GM12891 (cell line): Measurements from ENCODE around the gene PTPRN2.
"Not testable (repeated sequence)": the region's sequence is repeated elsewhere in the genome, so short reads cannot be mapped to it uniquely, and the experiment has no call there.

ENCODE experiments used
- DNase-seq: peaks from one replicate; pipeline ENCODE4 v3.0.0; 2011; ENCODE audit warnings: low spot score; ENCODE audit not compliant: insufficient read length
- FAIRE-seq: peaks from 2 replicates; lab custom pipeline; 2011; peaks lifted over from hg19 to GRCh38; lab: Jason Lieb, UNC
- PAX5 ChIP-seq: IDR thresholded peaks from 2 replicates; pipeline ENCODE4 v1.6.1; 2011; ENCODE audit warnings: low read length, moderate library complexity, mild to moderate bottlenecking; ENCODE audit not compliant: insufficient read depth, severe bottlenecking
- POLR2A ChIP-seq: IDR thresholded peaks from 2 replicates; pipeline ENCODE4 v1.6.1; 2011; ENCODE audit warnings: low read depth, low read length, control low read depth
- POLR2AphosphoS5 ChIP-seq: IDR thresholded peaks from 2 replicates; pipeline ENCODE4 v1.6.1; 2011; ENCODE audit warnings: low read depth, low read length, control low read depth
- POU2F2 ChIP-seq: IDR thresholded peaks from 2 replicates; pipeline ENCODE4 v1.6.1; 2011; ENCODE audit warnings: low read depth, mild to moderate bottlenecking, control low read depth, low read length, moderate library complexity
- SPI1 ChIP-seq: IDR thresholded peaks from 2 replicates; pipeline ENCODE4 v1.6.1; 2011; ENCODE audit warnings: low read depth, low read length, control low read depth
- TAF1 ChIP-seq: IDR thresholded peaks from 2 replicates; pipeline ENCODE4 v1.6.1; 2011; ENCODE audit warnings: low read depth, low read length, control low read depth

PTPRN2 gene

DNA sequence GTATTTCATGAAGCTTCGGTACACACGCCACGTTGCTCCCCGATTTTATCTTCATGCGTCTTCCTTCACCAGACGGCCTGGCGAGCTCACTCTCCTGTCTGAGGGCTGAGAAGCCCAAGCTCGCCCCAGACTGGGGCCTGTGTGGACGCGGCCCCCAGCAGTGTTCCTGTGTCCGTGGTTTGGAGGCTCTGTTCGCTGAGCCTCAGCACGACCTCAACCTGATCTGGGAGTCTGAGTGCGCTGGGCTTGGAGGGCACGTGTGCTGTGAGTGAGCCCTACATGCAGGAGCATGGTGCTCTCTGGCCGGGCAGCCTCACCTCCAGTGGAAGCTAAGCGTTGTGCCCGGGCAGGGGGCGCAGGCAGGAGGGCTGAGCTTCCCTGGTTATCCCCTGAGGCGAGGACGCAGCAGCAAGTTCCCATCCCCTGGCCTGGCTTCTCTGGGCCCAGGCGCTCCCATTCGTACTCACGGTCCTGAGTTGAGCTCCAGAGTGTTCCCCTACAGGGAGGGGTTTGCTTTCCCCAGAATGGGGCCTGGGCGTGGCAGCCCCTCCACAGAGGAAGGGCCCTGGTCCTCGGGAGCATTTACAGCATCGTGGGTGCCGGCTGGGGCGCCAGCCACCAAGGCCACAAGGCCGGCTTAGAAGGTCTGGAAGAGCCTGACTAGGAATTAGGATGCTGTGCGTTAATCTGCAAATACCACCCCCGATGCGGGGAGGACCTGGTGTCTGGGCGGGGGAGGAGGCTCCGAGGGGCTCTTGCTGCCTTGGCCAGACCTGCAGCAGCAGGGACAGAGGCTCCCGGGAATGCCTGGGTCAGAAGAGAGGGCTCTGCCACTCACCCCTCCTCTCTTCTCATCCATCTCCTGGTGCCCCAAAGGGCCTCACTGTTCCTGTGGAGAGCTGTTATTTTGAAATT lies 850.2 kb downstream of the PTPRN2 start:
- DNase-seq (no peak), FAIRE-seq (no peak)
- TF ChIP-seq SPI1, result no peak
- no peak for TF ChIP-seq POLR2A
- no peak for TF ChIP-seq TAF1
- TF ChIP-seq POU2F2, result no peak
- TF ChIP-seq POLR2AphosphoS5, result no peak
- no peak for TF ChIP-seq PAX5

DNA sequence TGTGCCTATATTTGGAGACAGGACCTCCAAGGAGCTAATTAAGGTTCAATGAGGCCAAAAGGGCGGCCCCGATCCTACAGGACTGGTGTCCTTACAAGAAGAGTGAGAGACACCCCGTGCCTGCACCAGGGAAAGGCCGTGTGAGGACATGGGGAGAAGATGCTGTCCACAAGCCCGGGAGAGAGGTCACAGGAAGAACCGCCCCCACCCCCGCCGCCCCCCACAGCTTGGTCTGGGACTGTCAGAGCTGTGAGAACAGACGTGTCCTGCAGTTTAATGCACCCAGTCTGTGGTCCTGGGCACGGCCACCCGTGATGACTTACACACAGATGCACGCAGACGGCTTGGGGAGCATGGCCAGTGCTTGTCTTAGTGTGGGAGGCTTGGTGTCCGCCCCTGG lies 851.3 kb downstream of the PTPRN2 start:
- DNase-seq (no peak), FAIRE-seq (no peak)
- TF ChIP-seq POLR2AphosphoS5 (no peak), PAX5 (no peak), SPI1 (no peak), TAF1 (no peak), POU2F2 (no peak), POLR2A (no peak)

DNA sequence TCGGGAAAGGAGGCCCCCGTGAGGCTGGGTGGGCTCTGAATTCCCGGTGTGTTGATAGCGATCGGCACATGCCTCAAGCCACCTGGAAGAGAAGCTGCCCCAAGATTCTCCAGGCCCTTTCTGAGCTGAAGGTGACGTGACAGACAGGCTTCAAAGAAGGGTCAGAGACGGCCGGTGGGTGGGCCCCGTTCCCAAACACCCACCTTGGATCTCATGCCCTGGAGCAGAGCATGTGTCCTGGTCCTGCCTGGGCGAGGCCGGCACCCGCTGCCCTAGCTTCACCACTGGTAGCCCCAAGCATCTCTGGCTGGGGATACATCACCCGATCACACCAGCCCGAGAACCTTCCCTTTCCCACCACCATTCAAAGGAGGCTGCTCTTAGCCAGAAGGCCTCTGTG lies 851.8 kb downstream of the PTPRN2 start:
- no peak for FAIRE-seq
- DNase-seq, result no peak
- TF ChIP-seq POLR2AphosphoS5 (no peak), TAF1 (no peak), SPI1 (no peak), POU2F2 (no peak), POLR2A (no peak), PAX5 (no peak)

DNA sequence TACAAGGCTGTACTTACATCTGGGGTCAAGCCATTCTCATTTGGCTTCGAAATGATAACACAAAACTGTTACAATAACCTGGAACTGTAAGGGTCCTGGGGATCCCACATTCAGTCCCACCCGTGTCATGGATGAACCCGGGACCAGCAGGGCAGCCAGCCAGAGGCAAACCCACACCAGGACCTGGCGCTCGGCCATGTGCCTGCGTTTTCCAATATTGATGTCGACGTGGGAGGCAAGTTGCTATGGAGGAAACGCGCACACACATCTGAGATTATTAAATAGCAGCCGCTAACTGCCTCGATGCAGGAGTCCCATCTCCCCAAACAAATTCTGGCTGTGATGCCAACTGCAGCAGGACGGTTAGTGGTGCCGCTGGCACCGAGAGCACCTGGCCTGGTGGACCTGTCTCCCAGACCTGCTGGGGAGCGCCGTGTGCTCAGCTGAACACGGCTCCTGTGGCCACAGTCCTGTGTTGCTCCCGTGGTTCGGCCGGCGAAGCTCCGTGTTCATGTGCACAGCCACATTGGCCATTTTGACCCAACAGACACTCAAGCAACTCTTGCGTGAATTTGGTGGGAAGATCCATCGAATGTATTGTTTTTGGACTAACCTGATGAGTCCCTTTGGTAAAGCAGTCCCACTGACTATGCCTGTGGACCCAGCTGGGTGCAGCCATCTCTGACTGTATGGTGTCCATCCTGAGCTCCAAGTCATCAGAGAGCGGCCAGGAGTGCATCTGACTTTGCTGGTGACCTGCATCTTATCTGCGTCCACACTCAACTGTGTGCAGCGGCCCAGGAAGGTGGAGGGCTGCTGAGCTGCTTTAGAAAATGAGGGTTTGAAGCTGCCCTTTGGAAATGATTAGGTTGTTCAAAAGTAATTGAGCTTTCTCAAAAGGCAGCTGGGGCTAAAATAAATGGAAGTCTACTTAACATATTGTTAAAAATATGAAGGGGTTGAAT lies 852.7 kb downstream of the PTPRN2 start:
- DNase-seq, result no peak
- TF ChIP-seq PAX5 (no peak), TAF1 (no peak), POLR2A (no peak), POLR2AphosphoS5 (no peak), POU2F2 (no peak), SPI1 (no peak)
- FAIRE-seq, result no peak

DNA sequence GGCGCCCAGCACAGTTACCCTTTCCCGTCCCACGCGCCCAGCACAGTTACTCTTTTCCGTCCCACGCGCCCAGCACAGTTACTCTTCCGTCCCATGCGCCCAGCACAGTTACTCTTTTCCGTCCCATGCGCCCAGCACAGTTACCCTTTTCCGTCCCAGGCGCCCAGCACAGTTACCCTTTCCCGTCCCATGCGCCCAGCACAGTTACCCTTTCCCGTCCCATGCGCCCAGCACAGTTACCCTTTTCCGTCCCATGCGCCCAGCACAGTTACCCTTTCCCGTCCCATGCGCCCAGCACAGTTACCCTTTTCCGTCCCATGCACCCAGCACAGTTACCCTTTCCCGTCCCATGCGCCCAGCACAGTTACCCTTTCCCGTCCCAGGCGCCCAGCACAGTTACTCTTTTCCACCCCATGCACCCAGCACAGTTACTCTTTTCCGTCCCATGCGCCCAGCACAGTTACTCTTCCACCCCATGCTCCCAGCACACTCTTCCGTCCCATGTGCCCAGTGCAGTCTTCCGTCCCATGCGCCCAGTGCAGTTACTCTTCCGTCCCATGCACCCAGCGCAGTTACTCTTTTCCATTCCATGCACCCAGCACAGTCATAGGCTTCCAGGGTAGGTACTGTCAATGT lies 853.7 kb downstream of the PTPRN2 start:
- not testable (repeated sequence) for DNase-seq, FAIRE-seq

DNA sequence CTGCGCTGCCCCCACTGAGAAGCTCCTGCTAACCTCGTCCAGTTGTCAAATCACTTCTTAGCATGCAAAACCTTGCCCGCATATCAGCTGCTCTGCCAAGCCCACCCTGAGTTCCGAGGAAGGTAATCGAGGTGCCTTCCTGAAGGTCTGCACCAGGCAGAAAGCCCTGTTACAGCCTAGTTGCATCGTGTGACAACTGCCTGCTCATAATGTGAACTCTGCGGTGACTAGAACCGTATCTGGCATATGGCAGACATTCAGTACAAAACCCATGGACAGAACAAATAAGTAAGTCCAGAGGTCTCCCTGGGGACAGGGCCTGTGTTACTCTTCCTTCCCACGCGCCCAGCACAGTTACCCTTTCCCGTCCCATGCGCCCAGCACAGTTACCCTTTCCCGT lies 856.5 kb downstream of the PTPRN2 start:
- FAIRE-seq (no peak), DNase-seq (no peak)
- TF ChIP-seq TAF1, result no peak
- TF ChIP-seq POLR2A, result no peak
- TF ChIP-seq PAX5, result no peak
- TF ChIP-seq SPI1, result no peak
- TF ChIP-seq POLR2AphosphoS5, result no peak
- no peak for TF ChIP-seq POU2F2

DNA sequence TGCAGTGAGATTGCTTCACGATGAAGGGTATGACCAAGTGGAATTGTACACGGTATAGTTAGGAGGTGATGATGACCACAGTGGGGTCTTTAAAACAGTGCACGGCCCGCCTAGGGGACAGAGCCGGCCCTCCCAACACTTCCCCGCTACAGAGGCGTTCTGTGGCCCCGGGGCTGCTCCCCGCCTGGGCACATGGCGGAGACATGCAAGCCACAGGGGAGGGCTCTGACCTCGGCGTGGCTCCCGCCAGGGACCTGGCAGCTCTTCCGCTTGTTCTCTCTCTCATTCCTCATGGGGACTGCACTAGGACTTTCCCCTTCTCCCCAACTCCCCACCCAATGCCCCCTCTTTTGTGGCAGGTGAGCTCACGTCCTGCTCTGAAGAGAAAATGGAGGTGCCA lies 857.0 kb downstream of the PTPRN2 start:
- TF ChIP-seq TAF1, result no peak
- no peak for TF ChIP-seq POLR2A
- no peak for TF ChIP-seq SPI1
- no peak for TF ChIP-seq POLR2AphosphoS5
- TF ChIP-seq POU2F2, result no peak
- no peak for TF ChIP-seq PAX5
- FAIRE-seq (no peak), DNase-seq (no peak)

DNA sequence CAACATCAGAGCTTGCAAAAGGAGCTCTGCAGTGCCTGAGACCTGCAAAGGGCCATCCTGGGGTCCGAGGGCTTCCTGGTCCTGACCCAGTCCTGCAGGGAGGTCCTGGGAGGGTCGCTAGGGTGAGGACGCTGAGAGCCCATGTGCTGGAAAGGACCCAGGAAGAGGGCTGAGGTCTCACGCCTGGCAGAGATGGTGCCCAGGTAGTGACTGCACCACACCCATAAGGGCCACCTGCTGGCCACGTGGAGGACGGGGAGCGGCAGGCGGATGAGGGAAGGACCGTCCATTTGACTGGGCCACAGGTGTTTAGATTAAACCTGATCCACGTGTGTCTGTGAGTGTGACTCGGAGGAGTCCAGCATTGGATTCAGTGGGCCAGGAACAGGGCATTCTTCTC lies 858.1 kb downstream of the PTPRN2 start:
- TF ChIP-seq POU2F2 (no peak), TAF1 (no peak), SPI1 (no peak), POLR2A (no peak), POLR2AphosphoS5 (no peak), PAX5 (no peak)
- no peak for DNase-seq
- no peak for FAIRE-seq

DNA sequence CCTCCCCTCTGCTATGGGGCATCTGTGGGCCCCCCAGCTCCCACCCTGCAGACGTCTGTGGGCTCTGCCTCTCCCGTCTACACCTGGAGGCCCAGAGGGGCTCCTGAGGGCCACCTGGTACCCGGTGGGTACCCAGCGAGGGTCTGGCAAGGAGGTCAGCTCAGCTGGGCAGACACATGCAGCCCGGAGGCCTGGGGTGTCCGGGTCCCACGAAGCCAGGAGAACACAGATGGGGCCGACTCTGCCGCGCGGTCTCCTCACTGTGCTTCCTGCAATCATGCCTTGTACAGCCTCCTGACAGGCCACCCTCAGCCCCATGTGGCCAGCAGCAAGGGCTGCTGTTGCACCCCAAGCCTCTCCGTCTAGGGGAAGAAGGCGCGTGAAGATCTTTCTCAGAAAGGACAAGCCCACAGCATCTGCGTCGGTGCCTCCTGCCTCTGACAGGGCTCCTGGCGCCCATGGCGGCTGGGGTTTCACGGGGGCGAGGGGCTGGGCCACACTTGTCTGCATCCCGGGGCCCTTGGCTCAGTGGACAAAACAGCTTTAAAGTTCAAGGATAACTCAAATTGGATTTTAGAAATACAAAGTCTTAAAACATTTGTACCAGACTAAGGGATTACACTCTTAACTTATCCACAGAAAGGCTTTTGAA lies 859.5 kb downstream of the PTPRN2 start:
- TF ChIP-seq POLR2A (no peak), POU2F2 (no peak), POLR2AphosphoS5 (no peak), TAF1 (no peak), PAX5 (no peak), SPI1 (no peak)
- FAIRE-seq, result no peak
- DNase-seq, result no peak
